ENCODE results near the gene FKBP5. TPM values are rescaled to one million over a fixed set of nuclear protein-coding genes. Genes with fewer than 3 reads are reported as not detected.

Gene FKBP5
- total RNA-seq, 1 experiment from 2014 or later: 12.4 TPM

- DNase-seq (peak; percentile 21), ATAC-seq (peak; percentile 62)
- no peak overlapping the region for H3K9ac ChIP-seq (ENCODE audit: low read length)
- H3K27me3 ChIP-seq (ENCODE audit: low read length): no peaks in the 10 kb centered on the region
- intact Hi-C loops (cut with micrococcal nuclease): no loop called here
- peak overlapping the region; percentile 23; the same call in 1 of the 2 replicates for H3K4me3 ChIP-seq (ENCODE audit: low read length)
- no peaks in the 10 kb centered on the region for H3K9me3 ChIP-seq (ENCODE audit: low read length)
- H3K79me2 ChIP-seq (ENCODE audit: low read length): no peaks in the 10 kb centered on the region
- ChIA-PET POLR2A (ENCODE audit: unreplicated experiment) (interaction anchor here (0.6 kb wide), 1 partner anchor 9 kb away, joined by 3 read pairs; no protein-coding TSS in a partner anchor), CTCF (interaction anchor here (0.8 to 1.6 kb wide), 2 partner anchors 27 to 68 kb away, joined by 4 to 5 read pairs; partner anchors contain the start of gene ARMC12)
- no peaks in the 10 kb centered on the region for H3K9me2 ChIP-seq (replicated peaks; ENCODE audit: low read length)
- H3K36me3 ChIP-seq (ENCODE audit: low read depth, low read length): no peaks in the 10 kb centered on the region
- H2AFZ ChIP-seq (ENCODE audit: low read length): peak overlapping the region; percentile 10; the same call in 1 of the 2 replicates
- no peaks in the 10 kb centered on the region for H3F3A ChIP-seq (ENCODE audit: low read length, unreplicated experiment)
- TF ChIP-seq CTCF (conservative IDR thresholded peaks at IDR 0.05; ENCODE audit: low read depth, low read length) (no peak), EZH2phosphoT487 (IDR thresholded peaks at IDR 0.05; ENCODE audit: borderline replicate concordance, low read length) (no peak), EZH2 (IDR thresholded peaks at IDR 0.05; ENCODE audit: low read length, unreplicated experiment) (no peak)
- no peak overlapping the region for H3K27ac ChIP-seq (ENCODE audit: low read length)
- H3K4me2 ChIP-seq (ENCODE audit: low read length): peak overlapping the region; percentile 40
- H4K20me1 ChIP-seq (ENCODE audit: low read length): no peaks in the 10 kb centered on the region
- peaks cover 9% of the 10 kb centered on the region for H3K4me1 ChIP-seq (ENCODE audit: insufficient read depth, low read length)
- no TSS peak for BruUV-seq (replicated peaks)
Measured at GRCh38 chr6:35668744-35669450, 19.8 kb downstream of the FKBP5 start.

- ChIA-PET CTCF (no interaction called here), POLR2A (ENCODE audit: unreplicated experiment) (no interaction called here)
- no peak overlapping the region for H3K27ac ChIP-seq (ENCODE audit: low read length)
- no TSS peak for BruUV-seq (replicated peaks)
- no peak overlapping the region for H3K4me2 ChIP-seq (ENCODE audit: low read length)
- H2AFZ ChIP-seq (ENCODE audit: low read length): no peak overlapping the region
- DNase-seq (no peak), ATAC-seq (no peak)
- no peaks in the 10 kb centered on the region for H3K9me2 ChIP-seq (replicated peaks; ENCODE audit: low read length)
- no peaks in the 10 kb centered on the region for H3F3A ChIP-seq (ENCODE audit: low read length, unreplicated experiment)
- intact Hi-C loops (cut with micrococcal nuclease): no loop called here
- H3K36me3 ChIP-seq (ENCODE audit: low read depth, low read length): no peaks in the 10 kb centered on the region
- no peaks in the 10 kb centered on the region for H4K20me1 ChIP-seq (ENCODE audit: low read length)
- no peaks in the 10 kb centered on the region for H3K27me3 ChIP-seq (ENCODE audit: low read length)
- TF ChIP-seq EZH2phosphoT487 (IDR thresholded peaks at IDR 0.05; ENCODE audit: borderline replicate concordance, low read length) (no peak), CTCF (conservative IDR thresholded peaks at IDR 0.05; ENCODE audit: low read depth, low read length) (no peak), EZH2 (IDR thresholded peaks at IDR 0.05; ENCODE audit: low read length, unreplicated experiment) (no peak)
- no peaks in the 10 kb centered on the region for H3K79me2 ChIP-seq (ENCODE audit: low read length)
- H3K9me3 ChIP-seq (ENCODE audit: low read length): no peaks in the 10 kb centered on the region
- no peak overlapping the region for H3K4me3 ChIP-seq (ENCODE audit: low read length)
- H3K9ac ChIP-seq (ENCODE audit: low read length): no peak overlapping the region
- H3K4me1 ChIP-seq (ENCODE audit: insufficient read depth, low read length): peaks cover 9% of the 10 kb centered on the region
Measured at GRCh38 chr6:35668096-35668495, 20.6 kb downstream of the FKBP5 start.

- Histone ChIP-seq H3K79me2 (ENCODE audit: low read length) (no peaks in the 10 kb centered on the region), H3K9ac (ENCODE audit: low read length) (no peak overlapping the region), H3K9me3 (ENCODE audit: low read length) (no peaks in the 10 kb centered on the region), H3F3A (ENCODE audit: low read length, unreplicated experiment) (no peaks in the 10 kb centered on the region), H3K27me3 (ENCODE audit: low read length) (no peaks in the 10 kb centered on the region), H3K9me2 (replicated peaks; ENCODE audit: low read length) (no peaks in the 10 kb centered on the region), H3K4me1 (ENCODE audit: insufficient read depth, low read length) (peaks cover 9% of the 10 kb centered on the region), H3K4me3 (ENCODE audit: low read length) (no peak overlapping the region), H3K4me2 (ENCODE audit: low read length) (no peak overlapping the region), H3K36me3 (ENCODE audit: low read depth, low read length) (no peaks in the 10 kb centered on the region), H4K20me1 (ENCODE audit: low read length) (no peaks in the 10 kb centered on the region), H3K27ac (ENCODE audit: low read length) (no peak overlapping the region), H2AFZ (ENCODE audit: low read length) (no peak overlapping the region)
- intact Hi-C loops (cut with micrococcal nuclease): no loop called here
- no TSS peak for BruUV-seq (replicated peaks)
- DNase-seq (no peak), ATAC-seq (no peak)
- no peak for TF ChIP-seq EZH2phosphoT487 (IDR thresholded peaks at IDR 0.05; ENCODE audit: borderline replicate concordance, low read length)
- TF ChIP-seq CTCF (conservative IDR thresholded peaks at IDR 0.05; ENCODE audit: low read depth, low read length): no peak
- TF ChIP-seq EZH2 (IDR thresholded peaks at IDR 0.05; ENCODE audit: low read length, unreplicated experiment): no peak
- ChIA-PET CTCF (no interaction called here), POLR2A (ENCODE audit: unreplicated experiment) (no interaction called here)
Measured at GRCh38 chr6:35665573-35665972, 23.1 kb downstream of the FKBP5 start.

Measured in PC-3 (cell line).